Measurements from ENCODE around the gene KNSTRN. TPM values are rescaled to one million over a fixed set of nuclear protein-coding genes. Genes with fewer than 3 reads are reported as not detected.
A peak's percentile ranks its signal among the peaks of the same experiment; 100 is the strongest.

Gene KNSTRN
- total and polyA plus RNA-seq, 2 of the 13 experiments (the other 11 are each of a cell fraction or from before 2014, with no cell fraction given): 20.3 to 62.3 TPM

DNA sequence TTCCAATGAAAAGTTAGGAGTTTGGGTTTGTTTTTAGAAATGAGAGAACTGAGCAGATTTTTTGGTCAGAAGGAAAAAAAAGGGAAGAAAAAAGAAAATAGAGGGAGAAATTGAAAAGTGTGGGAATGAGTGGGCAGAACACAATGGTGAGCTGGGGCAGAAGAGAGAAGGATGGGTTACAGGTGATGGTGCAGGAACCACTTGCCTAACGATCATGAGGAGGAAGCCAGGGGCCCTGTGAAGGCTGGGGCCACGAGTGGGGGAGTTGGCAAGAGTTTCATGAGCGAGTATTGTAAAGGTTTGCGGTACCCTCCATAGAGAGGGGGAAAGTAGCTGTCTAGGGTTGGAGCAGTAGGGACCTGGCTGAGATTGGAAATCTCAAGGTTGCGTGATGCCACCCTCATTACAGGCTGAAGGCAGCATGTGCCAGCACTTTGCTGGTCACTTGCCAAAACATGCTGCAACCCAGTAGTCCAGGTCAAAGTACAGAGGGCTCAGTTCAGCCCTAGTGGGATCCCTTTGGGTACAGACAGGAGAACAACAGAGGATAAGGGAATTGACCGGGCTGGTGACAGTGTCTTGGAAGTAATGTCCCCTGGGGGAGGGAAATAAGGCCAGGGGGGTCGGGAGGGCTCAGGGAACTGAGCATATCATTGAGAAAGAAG, 29.7 kb downstream of the KNSTRN start (continued):
- TF ChIP-seq, protein P1, sequence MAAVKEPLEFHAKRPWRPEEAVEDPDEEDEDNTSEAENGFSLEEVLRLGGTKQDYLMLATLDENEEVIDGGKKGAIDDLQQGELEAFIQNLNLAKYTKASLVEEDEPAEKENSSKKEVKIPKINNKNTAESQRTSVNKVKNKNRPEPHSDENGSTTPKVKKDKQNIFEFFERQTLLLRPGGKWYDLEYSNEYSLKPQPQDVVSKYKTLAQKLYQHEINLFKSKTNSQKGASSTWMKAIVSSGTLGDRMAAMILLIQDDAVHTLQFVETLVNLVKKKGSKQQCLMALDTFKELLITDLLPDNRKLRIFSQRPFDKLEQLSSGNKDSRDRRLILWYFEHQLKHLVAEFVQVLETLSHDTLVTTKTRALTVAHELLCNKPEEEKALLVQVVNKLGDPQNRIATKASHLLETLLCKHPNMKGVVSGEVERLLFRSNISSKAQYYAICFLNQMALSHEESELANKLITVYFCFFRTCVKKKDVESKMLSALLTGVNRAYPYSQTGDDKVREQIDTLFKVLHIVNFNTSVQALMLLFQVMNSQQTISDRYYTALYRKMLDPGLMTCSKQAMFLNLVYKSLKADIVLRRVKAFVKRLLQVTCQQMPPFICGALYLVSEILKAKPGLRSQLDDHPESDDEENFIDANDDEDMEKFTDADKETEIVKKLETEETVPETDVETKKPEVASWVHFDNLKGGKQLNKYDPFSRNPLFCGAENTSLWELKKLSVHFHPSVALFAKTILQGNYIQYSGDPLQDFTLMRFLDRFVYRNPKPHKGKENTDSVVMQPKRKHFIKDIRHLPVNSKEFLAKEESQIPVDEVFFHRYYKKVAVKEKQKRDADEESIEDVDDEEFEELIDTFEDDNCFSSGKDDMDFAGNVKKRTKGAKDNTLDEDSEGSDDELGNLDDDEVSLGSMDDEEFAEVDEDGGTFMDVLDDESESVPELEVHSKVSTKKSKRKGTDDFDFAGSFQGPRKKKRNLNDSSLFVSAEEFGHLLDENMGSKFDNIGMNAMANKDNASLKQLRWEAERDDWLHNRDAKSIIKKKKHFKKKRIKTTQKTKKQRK (IDR thresholded peaks at IDR 0.05; ENCODE audit: low read length): no peak
- TF ChIP-seq KAT2B (IDR thresholded peaks at IDR 0.05; ENCODE audit: borderline replicate concordance, low read depth, low read length) (no peak), ZNF816 (CRISPR knock-in tag; IDR thresholded peaks at IDR 0.05; ENCODE audit: borderline replicate concordance) (no peak), ZNF33B (CRISPR knock-in tag; IDR thresholded peaks at IDR 0.05) (no peak), SMYD3 (CRISPR knock-in tag; IDR thresholded peaks at IDR 0.05) (no peak), SETDB1 (CRISPR knock-in tag; IDR thresholded peaks at IDR 0.05; ENCODE audit: borderline replicate concordance) (no peak), MLLT10 (CRISPR knock-in tag; IDR thresholded peaks at IDR 0.05) (no peak), KLF16 (CRISPR knock-in tag; IDR thresholded peaks at IDR 0.05) (no peak), ZNF354B (CRISPR knock-in tag; IDR thresholded peaks at IDR 0.05) (no peak), ZNF343 (CRISPR knock-in tag; IDR thresholded peaks at IDR 0.05) (no peak), NFYC (CRISPR knock-in tag; IDR thresholded peaks at IDR 0.05) (no peak), ZNF83 (CRISPR knock-in tag; IDR thresholded peaks at IDR 0.05; ENCODE audit: borderline replicate concordance) (no peak), FOXO1 (CRISPR knock-in tag; IDR thresholded peaks at IDR 0.05) (peak; percentile 56; the same call in 1 of the 2 replicates)
- TF ChIP-seq, protein P2, sequence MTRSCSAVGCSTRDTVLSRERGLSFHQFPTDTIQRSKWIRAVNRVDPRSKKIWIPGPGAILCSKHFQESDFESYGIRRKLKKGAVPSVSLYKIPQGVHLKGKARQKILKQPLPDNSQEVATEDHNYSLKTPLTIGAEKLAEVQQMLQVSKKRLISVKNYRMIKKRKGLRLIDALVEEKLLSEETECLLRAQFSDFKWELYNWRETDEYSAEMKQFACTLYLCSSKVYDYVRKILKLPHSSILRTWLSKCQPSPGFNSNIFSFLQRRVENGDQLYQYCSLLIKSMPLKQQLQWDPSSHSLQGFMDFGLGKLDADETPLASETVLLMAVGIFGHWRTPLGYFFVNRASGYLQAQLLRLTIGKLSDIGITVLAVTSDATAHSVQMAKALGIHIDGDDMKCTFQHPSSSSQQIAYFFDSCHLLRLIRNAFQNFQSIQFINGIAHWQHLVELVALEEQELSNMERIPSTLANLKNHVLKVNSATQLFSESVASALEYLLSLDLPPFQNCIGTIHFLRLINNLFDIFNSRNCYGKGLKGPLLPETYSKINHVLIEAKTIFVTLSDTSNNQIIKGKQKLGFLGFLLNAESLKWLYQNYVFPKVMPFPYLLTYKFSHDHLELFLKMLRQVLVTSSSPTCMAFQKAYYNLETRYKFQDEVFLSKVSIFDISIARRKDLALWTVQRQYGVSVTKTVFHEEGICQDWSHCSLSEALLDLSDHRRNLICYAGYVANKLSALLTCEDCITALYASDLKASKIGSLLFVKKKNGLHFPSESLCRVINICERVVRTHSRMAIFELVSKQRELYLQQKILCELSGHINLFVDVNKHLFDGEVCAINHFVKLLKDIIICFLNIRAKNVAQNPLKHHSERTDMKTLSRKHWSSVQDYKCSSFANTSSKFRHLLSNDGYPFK (CRISPR knock-in tag; IDR thresholded peaks at IDR 0.05; ENCODE audit: borderline replicate concordance): no peak
- TF ChIP-seq, protein P3, sequence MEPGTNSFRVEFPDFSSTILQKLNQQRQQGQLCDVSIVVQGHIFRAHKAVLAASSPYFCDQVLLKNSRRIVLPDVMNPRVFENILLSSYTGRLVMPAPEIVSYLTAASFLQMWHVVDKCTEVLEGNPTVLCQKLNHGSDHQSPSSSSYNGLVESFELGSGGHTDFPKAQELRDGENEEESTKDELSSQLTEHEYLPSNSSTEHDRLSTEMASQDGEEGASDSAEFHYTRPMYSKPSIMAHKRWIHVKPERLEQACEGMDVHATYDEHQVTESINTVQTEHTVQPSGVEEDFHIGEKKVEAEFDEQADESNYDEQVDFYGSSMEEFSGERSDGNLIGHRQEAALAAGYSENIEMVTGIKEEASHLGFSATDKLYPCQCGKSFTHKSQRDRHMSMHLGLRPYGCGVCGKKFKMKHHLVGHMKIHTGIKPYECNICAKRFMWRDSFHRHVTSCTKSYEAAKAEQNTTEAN (CRISPR knock-in tag; conservative IDR thresholded peaks at IDR 0.05): no peak
- TF ChIP-seq, protein P4, sequence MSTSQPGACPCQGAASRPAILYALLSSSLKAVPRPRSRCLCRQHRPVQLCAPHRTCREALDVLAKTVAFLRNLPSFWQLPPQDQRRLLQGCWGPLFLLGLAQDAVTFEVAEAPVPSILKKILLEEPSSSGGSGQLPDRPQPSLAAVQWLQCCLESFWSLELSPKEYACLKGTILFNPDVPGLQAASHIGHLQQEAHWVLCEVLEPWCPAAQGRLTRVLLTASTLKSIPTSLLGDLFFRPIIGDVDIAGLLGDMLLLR (CRISPR knock-in tag; IDR thresholded peaks at IDR 0.05): no peak
- TF ChIP-seq, protein P5, sequence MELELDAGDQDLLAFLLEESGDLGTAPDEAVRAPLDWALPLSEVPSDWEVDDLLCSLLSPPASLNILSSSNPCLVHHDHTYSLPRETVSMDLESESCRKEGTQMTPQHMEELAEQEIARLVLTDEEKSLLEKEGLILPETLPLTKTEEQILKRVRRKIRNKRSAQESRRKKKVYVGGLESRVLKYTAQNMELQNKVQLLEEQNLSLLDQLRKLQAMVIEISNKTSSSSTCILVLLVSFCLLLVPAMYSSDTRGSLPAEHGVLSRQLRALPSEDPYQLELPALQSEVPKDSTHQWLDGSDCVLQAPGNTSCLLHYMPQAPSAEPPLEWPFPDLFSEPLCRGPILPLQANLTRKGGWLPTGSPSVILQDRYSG (CRISPR knock-in tag; IDR thresholded peaks at IDR 0.05): no peak
- TF ChIP-seq, protein P6, sequence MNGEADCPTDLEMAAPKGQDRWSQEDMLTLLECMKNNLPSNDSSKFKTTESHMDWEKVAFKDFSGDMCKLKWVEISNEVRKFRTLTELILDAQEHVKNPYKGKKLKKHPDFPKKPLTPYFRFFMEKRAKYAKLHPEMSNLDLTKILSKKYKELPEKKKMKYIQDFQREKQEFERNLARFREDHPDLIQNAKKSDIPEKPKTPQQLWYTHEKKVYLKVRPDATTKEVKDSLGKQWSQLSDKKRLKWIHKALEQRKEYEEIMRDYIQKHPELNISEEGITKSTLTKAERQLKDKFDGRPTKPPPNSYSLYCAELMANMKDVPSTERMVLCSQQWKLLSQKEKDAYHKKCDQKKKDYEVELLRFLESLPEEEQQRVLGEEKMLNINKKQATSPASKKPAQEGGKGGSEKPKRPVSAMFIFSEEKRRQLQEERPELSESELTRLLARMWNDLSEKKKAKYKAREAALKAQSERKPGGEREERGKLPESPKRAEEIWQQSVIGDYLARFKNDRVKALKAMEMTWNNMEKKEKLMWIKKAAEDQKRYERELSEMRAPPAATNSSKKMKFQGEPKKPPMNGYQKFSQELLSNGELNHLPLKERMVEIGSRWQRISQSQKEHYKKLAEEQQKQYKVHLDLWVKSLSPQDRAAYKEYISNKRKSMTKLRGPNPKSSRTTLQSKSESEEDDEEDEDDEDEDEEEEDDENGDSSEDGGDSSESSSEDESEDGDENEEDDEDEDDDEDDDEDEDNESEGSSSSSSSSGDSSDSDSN (CRISPR knock-in tag; IDR thresholded peaks at IDR 0.05): no peak
